GM18502 (cell line): ENCODE data around the gene TMEM126A.
"Not testable (repeated sequence)": the region's sequence is repeated elsewhere in the genome, so short reads cannot be mapped to it uniquely, and the experiment has no call there.

Experiments
- ATAC-seq: cut with Tn5 transposase; IDR thresholded peaks from one replicate; pipeline ENCODE4 v1.9.1; 2021; ENCODE audit warnings: mild to moderate bottlenecking; ENCODE audit not compliant: unreplicated experiment, poor library complexity

TMEM126A gene

GRCh38 chr11:85654343-85654742 lies 6.6 kb downstream of the TMEM126A start:
- ATAC-seq: not testable (repeated sequence)

DNA sequence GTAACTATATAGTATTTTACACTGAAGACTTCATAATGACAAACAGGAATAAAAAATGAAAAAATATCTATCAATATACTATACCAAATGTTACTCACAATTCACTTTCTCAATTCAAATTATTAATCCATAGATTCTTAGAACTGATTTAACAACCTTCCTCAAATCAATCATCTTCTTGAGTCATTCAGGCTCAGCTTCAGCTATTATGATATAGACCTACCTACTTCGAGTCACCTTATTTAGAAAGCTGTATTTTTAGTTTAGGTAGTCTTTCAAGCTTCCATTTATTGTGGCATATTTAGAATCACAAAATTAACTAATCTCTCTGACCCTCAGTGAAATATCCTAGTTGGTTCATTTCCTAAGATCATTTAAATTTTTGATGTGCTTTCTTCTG lies 9.0 kb downstream of the TMEM126A start:
- no peak for ATAC-seq

GRCh38 chr11:85658180-85658579 lies 10.4 kb downstream of the TMEM126A start:
- ATAC-seq: no peak

GRCh38 chr11:85661972-85662664 lies 14.4 kb downstream of the TMEM126A start:
- ATAC-seq: no peak

DNA sequence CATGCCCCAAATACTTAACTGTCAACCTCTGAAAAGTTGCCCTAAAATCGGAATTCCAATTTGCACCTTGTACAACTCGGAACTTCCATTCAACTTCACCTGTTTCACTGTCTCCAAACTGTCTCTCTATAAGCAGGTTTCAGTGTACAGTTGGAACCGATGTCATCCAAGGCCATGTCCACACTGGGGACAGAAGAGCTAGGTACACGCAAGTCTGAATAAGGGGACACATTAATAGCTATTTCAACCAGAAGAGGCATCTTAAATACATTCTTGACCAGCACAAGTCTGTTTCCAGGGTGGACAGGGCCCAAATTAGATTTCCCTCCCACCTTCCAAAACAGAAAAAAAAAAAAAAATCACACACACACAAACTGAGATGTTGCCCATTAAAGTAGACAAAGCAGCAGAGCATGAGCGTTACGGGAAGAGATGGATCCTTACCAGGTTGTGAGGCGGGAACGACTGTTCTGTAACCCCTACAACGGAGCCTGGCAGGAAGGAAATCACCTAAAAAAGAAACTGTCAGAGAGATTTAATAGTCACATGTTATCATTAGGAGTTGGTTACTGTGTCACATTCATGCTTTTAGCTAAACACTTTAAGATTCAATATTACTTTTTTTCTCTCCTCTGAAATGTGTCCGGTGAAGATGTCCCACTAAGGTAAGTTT lies 15.4 kb downstream of the TMEM126A start:
- no peak for ATAC-seq

DNA sequence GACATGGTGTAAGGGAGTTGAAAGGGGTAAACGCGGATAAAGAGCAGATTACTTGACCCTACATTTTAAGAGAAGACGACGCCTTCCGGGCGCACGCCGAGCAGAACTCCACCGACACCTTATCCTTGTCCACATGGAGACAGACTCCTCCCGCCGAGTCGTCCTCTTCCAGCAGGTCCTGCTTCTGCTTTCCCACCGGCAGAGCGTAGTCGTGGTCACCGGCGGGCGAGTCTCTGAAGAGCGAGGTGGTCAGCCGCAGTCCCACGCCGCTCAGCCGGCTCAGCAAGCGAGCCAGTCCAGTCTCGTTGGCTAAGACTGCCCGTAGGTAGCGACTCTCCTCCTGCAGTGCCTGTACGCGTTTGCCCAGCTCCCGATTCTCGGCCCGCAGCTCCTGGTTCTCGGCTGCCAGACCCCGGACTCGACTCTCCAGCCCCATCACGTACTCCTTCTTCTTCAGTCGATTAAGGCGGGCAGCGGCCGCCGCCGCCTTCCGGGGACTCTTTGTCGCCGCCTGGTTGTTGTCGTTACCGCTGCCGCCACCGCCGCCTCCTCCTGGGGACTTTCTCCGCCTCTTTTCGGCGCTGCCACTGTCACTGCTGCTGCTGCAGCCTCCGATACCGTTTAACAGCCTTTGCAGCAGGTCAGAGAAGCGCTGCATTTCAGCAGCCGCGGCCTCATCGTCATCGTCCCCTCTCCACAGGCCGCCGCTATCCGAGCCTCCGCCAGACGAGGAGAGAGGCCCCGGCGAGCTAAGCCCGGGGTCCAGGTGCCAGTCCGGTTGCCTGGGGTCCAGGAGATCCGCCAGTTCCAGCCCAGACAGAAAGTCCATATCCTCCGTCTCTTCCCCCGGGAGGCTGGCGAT lies 16.2 kb downstream of the TMEM126A start:
- ATAC-seq: peak; percentile 72

GRCh38 chr11:85664615-85665481 lies 17.1 kb downstream of the TMEM126A start, which contains the start of gene CREBZF:
CREBZF (minus strand) TSS chr11:85665129; CDS start chr11:85664875, 254 bp downstream.
- peak; percentile 91 for ATAC-seq

- ATAC-seq: no peak
Observed at GRCh38 chr11:85665733-85666132, 18.0 kb downstream of the TMEM126A start.

GRCh38 chr11:85666687-85667086 lies 18.9 kb downstream of the TMEM126A start:
- no peak for ATAC-seq

DNA sequence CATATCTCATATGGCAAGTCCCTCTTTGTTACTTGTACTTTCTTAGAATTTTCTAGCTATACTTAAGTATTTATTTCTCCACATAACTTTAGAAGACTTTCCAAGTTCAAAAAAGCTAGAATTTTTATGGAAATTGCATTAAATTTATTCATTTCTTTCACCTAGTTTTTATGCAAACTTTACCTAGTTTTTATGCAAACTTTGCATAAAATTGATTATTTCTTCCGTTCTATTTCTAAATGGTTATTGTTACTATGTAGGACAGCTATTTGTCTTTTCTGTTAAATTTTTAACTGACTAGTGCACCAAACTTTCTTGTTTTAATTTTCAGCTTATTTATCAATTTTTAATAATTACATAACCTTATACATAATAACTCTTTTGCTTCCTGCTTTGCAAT lies 20.4 kb downstream of the TMEM126A start:
- no peak for ATAC-seq

DNA sequence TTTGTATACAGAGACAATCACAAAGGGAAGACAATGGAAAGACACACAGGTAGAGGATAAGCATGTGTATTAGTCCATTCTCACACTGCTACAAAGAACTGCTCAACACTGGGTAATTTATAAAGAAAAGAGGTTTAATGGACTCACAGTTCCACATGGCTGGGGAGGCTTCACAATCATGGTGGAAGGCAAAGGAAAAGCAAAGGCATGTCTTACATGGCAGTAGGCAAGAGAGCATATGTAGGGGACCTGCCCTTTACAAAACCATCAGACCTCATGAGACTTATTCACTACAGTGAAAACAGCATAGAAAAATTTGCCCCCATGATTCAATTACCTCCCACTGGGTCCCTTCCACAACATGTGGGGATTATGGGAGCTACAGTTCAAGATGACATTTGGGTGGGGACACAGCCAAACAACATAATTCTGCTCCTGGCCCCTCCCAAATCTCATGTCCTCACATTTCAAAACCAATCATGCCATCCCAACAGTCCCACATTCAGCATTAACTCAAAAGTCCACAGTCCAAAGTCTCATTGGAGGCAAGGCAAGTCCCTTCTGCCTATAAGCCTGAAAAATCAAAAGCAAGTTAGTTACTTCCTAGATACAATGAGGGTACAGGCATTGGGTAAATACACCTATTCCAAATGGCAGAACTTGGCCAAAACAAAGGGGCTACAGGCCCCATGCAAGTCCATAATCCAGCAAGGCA lies 23.3 kb downstream of the TMEM126A start:
- not testable (repeated sequence) for ATAC-seq

GRCh38 chr11:85672105-85672902 lies 24.5 kb downstream of the TMEM126A start:
- ATAC-seq: no peak

- ATAC-seq: no peak
Observed at GRCh38 chr11:85673393-85673792, 25.6 kb downstream of the TMEM126A start.

DNA sequence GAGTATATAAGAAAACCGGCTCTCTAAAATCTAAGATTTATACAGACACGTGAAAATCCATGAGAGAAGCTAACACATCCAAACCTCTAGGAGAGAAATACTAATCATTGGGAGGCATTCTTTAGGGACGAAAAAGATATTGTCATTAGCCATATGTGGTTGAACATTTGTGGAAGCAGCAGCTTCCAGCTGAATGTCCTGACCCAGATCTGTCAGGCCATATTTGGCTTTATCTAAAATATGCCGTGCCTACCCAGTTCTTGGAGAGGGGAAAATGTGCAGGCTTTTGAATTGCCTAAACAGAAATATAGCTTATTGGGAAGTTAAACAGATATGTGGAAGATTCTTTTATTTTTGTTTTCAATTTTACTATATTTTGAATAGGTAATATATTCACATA lies 31.8 kb downstream of the TMEM126A start:
- ATAC-seq: no peak

GRCh38 chr11:85680897-85681296 lies 33.1 kb downstream of the TMEM126A start:
- ATAC-seq: no peak

- no peak for ATAC-seq
Observed at GRCh38 chr11:85682330-85683305, 34.9 kb downstream of the TMEM126A start.

DNA sequence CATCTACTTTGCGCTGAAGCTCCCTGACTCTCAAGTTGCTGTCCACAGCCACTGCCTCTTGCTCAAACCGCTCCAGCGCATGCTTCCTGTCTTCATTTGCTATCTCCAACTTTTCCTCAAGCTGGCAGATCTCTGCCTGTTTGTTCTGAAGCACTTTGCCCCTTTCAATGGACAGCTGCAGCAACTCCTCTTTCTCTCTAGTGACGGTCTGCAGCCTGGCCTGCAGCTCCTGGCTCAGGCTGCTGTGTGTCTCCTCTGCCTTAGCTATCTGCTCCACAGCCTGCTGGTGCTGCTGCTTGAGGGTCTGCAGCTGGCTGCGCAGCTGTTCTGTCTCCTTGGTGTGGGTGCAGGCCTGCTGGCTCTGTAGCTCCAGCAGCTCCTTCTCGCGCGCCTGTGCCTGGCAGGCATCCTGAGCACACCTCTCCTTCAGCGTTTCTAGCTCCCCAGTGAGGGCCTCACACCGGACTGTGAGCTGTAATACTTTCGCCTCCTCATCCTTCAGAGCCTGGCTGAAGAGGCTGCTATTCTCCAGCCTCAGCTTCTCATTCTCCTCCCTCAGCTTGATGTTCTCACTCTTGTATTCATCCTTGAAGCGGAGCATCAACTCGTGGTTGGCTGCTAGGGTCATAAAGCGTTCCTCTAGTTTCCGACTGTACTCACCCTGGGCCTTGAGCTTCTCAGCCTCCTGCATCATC lies 37.5 kb downstream of the TMEM126A start:
- no peak for ATAC-seq
